NCI-H187 (cell line): Measurements from ENCODE around the gene KRT40.

Source experiments
- DNase-seq, 2 experiments: peaks; one replicate each; lab custom pipeline; 2025; lab: John Stamatoyannopoulos, UW

The KRT40 gene

GRCh38 chr17:40996829-40997228 is 12.7 kb upstream of the KRT40 start:
- no peak for DNase-seq

DNA sequence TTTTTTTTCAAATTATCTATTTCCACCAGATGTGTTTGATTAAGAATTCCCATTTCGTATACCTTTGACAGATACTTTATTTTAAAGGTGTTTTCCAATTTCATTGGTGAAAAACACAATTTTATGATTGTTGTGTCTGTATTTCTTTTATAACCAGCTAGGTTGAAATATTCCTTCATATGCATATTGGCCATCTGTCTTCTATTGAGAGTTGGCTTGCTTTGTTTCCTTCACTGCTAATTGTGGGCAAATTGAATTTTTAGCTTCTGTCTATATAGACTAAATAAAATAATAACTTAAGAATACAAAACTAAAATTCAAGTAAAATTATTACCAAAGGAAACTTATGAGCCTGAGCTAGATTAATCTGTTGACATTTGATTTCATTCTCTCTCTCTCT is 11.0 kb upstream of the KRT40 start:
- DNase-seq = no peak

GRCh38 chr17:40993839-40994238 is 9.7 kb upstream of the KRT40 start, which contains the start of gene KRTAP3-3:
TSS of gene KRTAP3-3 (minus strand) at chr17:40994164. CDS start at chr17:40994097, 67 bp downstream.
- no peak for DNase-seq

DNA sequence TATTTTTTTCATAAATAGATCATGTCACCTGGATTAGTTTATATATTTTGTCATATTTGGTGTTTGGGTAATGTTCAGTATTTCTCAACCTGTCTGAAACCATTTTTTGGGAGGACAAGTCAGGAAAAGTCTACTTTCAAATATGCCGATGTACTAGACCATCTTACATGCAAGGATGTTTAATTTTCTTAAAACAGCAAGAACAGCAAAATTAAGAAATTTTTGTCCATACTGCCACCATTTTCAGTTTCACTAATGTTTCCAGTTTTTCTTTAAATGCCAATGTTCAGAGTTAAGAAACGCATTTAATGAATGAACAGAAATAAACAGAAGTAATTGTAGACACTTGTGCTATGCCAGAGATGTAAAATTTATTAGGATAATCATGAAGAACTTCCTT is 9.0 kb upstream of the KRT40 start:
- DNase-seq = no peak

DNA sequence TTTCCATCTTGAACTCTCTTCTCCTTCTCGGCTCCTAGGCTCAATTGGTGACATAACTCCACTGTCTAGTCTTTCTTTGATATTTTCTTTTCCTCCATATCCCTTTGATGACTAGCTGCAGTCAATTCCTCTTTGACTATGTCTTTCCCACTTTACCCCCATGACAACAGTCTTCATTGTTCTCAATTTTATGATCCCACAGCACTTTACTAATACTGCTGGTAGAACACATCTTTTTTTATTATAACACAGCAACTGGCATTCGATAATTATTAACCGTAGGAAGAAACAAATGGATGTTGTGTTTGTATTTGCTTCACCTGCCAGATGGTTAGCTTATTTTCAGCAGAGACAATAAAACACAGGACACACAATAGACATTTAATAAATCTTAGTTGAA is 8.5 kb upstream of the KRT40 start:
- DNase-seq = no peak

DNA sequence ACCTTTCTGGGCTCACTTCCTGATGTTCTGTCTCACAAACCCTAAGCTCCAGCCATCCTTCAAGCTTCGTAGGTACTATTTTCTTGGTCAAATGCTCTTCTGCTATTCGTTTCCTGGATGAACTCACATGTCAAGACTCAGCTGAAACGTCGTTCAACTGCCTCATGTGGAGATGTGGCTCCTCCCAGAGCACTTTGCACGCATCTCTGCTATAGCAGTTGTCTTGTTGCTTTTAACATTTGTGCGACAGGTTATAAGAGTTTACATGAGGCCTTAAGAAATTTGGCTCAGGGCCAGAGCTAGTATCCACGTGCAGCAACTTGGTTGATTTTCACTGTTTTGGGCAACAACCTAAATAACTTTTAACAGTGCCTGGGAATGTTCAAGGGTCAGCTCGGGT is 2.8 kb upstream of the KRT40 start:
- no peak for DNase-seq

DNA sequence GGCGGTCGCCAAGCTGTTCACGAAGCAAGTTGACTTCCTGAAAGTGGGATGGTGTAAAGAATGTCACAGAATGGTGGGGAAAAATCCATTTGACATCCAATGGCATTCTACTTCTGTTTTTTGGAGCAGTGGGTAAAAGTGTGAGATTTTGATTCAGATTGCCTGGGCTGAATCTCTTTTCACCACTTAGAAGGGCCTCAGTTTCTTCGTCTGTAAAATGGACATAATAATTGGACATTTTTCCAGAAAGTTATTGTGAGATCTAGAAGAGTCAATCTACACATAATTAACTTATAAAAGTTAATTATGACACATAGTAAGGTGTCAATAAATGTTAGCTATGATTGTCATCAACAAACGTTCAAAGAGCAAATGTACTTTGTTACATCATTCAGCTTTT is 3.0 kb downstream of the KRT40 start:
- no peak for DNase-seq

- no peak for DNase-seq
These were observed 3.5 kb downstream of the KRT40 start for GRCh38 chr17:40980596-40980995.

DNA sequence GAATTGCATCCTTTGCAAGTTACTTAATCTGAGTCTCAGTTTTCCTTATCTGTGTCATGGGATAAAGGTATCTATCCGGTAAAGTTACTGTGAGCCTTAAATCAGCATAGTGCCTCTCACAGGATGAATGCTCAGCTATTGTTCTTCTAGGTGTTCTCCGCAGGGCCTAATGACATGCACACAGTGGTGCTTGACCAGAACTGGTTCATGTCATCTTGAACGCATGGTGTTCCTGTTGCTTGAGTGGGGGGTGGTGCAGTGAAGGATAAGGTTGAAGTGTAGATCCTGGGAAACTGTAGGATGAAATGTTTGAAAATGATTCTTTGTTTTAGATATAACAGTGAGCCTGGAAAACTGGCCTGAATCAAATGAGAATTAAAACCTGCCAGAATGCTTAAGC is 4.0 kb downstream of the KRT40 start:
- DNase-seq = no peak

GRCh38 chr17:40978575-40979151 is 5.5 kb downstream of the KRT40 start:
- no peak for DNase-seq

- DNase-seq = no peak
These were observed 8.6 kb downstream of the KRT40 start for GRCh38 chr17:40975516-40975915.

- DNase-seq = no peak
These were observed 9.8 kb downstream of the KRT40 start for GRCh38 chr17:40974366-40974765.

- DNase-seq = no peak
These were observed 16.5 kb downstream of the KRT40 start for GRCh38 chr17:40967582-40967981.

GRCh38 chr17:40966848-40967247 is 17.3 kb downstream of the KRT40 start, which contains the start of gene KRT39:
TSS of gene KRT39 (minus strand) at chr17:40966948. CDS start at chr17:40966856, 92 bp downstream.
- no peak for DNase-seq

GRCh38 chr17:40963838-40964237 is 20.3 kb downstream of the KRT40 start:
- no peak for DNase-seq

GRCh38 chr17:40962059-40962561 is 22.0 kb downstream of the KRT40 start:
- no peak for DNase-seq

GRCh38 chr17:40961591-40961990 is 22.5 kb downstream of the KRT40 start:
- no peak for DNase-seq

DNA sequence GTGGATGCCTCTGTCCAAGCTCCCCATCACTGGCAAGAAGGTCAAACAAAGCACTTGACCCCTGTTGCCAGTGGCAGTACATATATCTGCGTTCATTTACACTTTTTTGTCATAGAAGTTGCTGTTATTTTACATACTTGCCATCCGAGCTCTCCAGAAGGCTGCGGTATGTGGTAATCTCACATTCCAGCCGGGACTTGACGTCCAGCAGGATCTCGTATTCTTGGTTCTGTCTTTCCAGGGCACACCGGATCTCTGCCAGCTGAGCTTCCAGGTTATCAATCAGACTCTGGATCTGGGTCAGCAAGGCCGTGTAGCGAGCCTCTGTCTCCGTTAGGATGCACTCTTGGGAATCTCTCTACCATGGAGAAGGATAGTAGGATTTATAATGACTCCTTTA is 24.0 kb downstream of the KRT40 start:
- no peak for DNase-seq

DNA sequence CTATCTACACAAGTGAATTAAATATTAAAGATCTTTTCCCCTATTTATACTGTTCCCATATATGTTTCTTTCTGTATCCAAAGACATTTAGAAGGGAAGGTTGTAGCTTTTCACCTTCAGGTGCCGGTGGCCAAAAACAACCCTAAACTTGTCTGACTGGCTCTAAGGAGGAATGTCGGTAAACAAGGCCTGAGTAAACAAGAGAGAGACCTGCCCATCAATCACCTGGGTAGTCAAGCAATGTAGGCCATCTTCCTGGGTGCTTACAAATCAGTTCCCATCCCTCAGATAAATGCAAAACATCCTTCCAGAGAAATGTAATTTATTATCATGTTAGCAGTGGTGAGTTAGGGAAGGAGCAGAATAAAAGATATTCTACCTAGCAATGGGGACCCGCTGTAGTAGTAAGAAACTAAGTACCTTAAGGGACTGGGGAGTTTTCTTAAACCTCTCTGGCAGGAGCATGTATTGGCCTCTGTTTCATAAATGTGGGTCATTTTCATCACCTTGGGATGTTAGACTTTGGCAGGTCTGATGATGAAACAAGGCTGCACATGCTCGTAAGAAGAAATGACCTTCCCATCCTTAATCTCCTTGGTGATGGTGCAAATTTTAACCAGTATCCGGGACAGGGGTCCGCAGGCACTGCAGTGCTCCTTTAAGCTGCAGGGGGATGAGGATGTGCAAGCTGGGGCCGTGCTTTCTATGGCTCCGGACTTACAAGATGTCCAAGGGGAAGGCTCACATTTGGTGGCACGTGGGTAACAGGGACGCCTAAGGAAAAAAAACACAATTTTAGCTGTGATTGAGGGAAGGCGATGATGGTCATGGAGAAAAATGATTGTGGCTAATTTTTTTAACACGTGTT is 25.8 kb downstream of the KRT40 start:
- DNase-seq = no peak

DNA sequence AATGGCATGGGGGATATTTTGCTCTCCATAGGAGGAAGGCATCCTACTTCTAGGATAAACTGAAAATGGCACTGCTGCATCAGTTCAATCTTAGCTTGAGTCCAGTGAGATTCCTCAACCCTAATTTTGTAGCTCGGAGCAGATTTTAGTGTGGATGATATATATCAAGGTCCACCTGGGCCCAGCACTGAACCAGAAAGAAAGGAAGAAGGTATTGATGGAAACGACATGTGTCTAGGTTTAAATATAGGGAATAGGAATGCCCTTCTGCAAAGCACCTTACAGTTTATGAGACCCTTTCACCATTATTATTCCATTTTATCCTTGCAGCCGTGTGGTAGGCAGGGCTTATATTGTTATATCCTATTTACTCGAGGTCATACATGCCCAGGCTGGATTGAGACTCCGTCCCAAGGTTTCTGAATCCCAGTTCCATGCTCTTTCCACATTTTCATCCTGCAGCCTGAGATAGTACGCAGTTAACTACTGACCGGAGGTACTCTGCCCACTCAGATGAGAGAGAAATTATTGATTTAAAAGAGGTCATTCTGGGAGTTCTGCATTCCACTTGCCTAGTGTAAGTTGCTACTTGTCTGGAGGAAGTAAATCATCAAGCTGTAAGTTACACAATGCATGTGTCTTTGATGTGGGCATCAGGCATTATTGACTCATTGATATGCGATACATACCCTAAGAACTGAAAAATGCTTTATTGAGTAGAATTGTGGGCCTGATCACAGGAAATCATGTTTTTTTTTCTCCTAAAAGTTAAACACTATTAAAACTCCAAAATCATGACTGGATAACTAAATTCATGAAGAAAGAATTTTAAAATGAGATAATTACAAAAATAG is 27.5 kb downstream of the KRT40 start:
- no peak for DNase-seq

DNA sequence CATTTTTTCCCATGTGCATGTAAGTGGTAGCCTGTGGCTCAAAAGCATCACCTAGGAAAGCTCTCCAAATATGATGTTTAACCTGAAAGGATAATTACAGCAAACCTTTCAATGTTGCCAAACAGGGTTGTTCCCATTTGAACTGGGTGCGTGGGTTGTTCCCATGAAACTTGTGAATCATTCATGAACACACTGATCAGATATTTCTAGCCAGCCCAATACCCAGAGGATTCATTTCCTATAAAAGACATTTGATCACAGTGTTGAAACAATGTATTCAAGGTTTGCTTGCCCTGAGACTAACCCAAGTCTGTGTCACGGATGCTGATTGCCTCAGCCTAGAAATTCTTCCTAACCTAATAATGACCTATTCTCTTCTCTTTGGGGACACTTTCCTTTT is 30.2 kb downstream of the KRT40 start:
- DNase-seq = no peak

GRCh38 chr17:40952661-40953060 is 31.5 kb downstream of the KRT40 start:
- DNase-seq = no peak
